GM19397 (cell line): ENCODE measurements around the gene MIEF2.

Source experiments
- ATAC-seq: cut with Tn5 transposase; IDR thresholded peaks from one replicate; pipeline ENCODE4 v1.9.1; 2021; ENCODE audit warnings: mild to moderate bottlenecking, moderate library complexity; ENCODE audit not compliant: unreplicated experiment

The MIEF2 gene

DNA sequence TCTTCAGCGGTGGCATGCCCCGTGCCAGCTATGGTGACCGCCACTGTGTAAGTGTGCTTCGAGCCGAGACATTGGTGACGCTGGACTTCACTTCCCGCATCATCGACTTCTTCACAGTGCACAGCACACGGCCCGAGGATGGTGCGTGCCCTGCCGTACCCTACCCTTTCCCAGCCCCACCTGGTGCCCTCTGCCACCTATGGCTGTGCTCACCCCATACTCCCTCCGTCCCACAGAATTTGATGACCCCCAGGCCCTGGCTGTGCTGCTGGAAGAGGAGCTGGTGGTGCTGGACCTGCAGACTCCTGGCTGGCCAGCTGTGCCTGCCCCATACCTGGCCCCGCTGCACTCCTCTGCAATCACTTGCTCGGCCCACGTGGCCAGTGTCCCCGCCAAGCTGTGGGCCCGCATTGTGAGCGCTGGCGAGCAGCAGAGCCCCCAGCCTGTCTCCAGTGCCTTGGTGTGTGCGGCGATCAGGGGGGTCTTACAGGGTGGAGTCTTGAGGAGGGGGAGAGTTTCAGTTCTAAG, 25.5 kb upstream of the MIEF2 start:
- no peak for ATAC-seq

DNA sequence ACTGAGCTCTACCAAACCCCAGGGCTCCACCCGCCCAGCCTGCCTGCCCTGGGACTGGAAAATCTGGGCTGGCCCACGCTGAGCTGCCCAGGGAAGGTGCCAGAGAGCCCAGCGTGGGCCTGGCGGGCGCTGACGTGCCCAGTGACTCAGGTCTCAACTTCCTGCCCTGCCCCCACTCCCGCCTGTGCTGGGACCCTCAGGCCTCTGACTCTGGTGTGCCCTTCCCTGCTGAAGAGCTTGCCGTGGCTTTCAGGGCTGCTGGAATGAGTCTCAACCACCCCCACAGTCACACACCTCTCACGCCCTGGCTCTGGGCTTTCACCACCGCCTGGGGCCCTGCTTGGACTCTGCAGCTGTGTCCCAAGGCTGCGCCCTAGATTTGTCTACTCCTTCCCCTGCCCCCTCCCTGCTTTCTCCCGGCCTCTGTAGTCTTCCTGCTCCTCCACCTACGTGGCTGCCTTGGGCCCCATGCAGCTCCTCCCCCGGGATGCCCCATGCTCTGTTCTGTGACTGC, 24.7 kb upstream of the MIEF2 start:
- ATAC-seq = no peak

- ATAC-seq = no peak
These were observed 24.0 kb upstream of the MIEF2 start for GRCh38 chr17:18236494-18236893.

DNA sequence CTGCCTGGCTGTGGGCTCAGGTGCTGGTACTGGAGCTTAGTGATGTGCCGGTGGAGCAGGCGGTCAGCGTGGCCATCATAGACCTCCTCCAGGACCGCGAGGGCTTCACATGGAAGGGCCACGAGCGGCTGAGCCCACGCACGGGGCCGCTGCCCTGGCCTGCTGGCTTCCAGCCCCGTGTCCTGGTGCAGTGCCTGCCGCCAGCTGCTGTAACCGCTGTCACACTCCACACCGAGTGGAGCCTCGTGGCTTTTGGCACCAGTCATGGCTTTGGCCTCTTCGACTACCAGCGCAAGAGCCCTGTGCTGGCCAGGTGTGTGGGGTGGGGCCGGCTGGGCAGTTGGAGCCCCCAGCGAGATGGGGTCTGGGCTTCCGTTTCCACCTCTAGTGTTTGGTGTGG, 23.0 kb upstream of the MIEF2 start:
- no peak for ATAC-seq

DNA sequence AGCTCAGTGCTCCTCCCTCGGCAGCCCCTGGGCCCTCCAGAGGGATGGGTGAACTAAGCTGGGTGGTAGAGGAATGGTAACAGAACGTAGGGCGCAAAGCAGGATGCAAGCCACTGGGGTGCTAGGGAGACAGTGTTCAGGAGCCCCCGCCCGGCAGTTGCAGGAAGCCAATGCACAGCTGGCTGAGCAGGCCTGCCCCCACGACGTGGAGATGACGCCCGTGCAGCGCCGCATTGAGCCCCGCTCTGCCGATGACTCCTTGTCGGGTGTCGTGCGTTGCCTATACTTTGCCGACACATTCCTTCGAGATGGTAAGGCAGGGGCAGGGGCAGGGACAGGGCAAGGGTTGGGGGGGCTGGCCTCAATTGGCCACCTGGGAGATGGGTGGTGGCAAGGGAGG, 22.2 kb upstream of the MIEF2 start:
- ATAC-seq = no peak

- ATAC-seq = no peak
These were observed 20.0 kb upstream of the MIEF2 start for GRCh38 chr17:18240449-18240848.

DNA sequence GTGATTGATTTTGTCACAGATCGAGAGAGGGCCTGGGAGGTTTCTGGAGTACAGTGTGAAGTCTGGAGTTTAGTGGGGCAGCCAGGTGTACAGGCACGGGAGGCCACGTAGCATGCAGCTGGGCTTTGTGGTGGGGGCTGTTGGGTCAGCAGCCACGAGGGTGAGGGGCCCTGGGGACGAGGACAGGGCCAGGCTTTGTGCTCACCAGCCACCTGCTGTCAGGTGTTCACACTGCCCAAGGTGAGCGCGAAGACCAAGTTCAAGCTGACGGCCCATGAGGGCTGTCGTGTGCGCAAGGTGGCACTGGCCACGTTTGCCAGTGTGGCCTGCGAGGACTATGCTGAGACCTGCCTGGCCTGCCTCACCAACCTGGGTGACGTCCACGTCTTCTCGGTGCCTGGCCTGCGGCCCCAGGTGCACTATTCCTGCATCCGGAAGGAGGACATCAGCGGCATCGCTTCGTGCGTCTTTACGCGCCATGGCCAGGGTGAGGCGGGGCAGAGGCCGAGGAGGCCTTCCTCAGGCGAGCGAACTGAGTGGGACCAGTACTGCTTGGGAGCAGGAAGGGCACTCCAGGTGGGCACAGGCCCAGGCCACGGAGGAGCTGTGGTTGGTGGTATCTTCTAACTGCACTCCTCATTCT, 19.1 kb upstream of the MIEF2 start:
- no peak for ATAC-seq

DNA sequence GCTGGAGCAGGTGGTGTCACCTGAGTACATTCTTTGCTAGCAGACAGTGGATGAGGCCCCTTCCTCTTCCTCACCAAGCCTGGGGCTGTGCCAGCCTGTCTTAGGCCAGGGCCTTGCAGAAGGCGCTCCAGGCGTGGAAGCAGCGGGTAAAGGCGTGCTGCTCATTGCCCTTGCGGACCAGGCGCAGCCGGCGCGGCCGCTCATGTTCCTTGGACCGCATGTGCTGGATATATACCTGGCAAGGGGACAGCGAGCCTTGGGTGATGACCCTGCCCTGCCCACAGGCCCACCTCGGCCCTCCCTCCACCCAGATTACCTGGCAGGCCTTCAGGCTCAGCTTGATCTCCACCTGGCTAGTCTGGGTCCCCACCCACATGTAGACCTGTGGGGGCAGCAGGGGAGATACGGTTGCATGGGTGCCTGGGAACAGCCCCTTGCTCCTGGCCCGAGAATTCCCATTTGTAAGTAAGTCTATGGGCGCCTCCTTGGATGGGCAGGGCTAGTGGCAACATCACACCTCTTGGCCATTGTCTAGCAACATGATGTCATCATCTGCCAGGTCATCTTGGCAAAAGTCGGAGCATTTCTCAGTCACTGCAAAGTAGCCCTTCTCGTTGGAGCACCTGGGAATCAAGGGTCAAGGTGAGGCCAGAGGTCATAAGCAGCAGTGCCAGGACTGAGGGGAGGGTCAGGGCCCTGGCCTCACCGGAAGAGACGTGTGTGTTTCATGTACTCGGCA, 15.3 kb upstream of the MIEF2 start:
- no peak for ATAC-seq

GRCh38 chr17:18246109-18246725, 14.2 kb upstream of the MIEF2 start:
- ATAC-seq = no peak

DNA sequence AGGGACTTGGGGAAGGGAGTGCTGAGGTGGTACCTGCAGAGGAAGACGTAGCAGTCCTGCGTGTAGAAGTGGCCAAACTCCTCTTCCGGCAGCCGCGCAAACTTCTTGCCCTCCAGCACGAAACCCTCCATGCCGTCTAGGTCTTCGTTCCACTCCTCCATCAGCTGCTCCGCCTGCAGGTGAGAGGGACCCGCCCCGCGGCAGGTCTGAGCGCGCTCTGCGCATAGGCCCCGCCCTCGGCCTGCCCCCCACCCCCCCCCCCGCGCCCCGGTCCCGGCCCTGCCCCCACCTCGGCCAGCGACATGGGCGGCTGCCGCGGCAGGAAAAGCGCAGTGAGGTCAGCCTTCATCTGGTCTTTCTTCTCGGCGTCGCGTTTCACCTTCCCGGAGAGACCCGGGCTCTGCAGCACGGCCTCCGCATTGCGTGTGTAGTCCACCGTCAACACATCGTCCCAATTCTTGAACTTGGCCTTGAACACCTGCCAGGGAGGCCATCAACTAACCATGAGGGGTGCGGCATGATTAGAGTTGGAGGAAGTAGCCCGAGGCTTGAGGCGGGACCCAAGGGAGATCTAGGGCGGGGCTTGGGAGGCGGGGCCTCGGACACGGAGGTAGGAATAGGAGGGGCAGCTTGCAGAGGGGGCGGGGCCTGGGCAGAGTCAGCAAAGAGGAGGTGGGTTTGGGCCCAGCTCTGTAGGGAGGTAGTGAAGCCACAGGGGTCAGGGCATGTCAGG, 13.4 kb upstream of the MIEF2 start:
- ATAC-seq = no peak

DNA sequence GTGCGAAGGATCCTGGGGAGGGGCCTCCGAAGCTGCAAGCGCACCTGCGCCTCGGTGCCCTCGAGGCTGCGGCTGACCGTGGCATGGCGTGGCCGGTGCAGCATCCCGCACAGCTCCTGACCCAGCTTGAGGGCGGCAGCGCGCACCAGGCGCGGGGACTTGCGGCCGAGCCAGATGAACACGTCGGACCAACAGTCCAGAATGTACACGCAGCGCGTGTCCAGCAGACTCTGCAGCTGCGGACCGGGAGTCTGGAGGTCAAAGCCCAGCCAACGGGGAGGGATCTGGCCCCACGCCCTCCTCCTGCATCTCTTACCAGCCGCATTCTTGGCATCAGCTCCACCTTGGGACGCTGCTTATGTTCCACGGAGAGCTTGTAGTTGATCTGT, 12.9 kb upstream of the MIEF2 start:
- ATAC-seq = no peak

- ATAC-seq = no peak
These were observed 12.1 kb upstream of the MIEF2 start for GRCh38 chr17:18248300-18248731.

DNA sequence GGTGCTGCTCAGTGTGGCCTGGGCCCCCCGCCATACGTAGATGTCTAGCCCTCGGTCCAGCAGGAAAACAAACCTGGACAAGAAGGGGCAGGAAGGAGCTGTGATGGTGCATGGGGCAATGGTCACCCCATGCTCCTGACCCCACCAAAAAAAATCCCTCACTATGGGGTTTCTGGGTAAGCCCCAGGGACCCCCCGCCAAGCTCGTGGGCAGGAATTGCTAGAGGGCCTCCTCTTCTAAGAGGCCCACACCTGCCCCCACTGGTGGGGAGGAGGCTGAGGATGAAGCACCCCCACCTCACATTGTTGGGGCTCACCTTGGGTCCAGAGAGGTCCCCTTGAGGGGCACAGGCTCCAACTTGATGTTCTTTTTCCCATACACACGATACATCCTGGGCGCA, 11.7 kb upstream of the MIEF2 start:
- no peak for ATAC-seq

DNA sequence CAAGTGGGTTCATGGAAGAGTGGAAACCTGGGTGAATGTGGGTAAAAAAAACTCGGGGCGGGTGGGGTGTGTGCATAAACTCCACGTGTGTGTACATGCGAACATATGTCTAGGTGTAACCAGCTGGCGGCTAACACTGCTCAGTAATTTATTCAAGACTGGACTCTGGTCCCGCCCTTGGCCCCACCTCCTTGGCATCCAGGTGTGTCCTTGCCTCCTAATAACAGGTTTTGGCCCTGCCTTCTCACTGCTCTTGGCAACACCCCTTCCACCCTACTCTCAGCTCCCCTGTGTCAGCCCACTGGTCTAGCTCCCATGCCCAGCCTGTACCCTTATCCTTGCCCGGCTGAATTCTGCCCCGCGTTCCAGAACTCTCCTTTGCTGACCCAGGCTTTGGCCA, 10.2 kb upstream of the MIEF2 start:
- no peak for ATAC-seq

DNA sequence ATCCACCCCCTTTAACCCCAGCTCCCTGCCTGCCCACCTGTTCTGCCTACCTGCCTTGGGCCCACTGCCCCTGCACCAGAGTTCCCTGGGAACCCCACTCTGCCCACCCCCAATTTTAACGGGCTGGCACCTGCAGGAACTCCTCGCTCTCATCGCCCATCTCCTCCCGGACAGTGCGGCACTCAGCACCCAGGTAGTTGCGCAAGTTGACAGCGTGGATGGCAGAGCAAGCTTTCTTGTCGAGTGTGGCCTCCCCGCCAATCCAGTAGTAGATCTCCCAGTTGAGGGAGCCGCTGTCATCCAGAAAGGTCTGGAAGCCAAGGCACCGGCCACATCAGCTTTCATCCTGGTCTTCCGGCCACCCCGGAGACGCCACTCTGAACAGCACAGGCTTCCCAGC, 9.8 kb upstream of the MIEF2 start:
- ATAC-seq = no peak

DNA sequence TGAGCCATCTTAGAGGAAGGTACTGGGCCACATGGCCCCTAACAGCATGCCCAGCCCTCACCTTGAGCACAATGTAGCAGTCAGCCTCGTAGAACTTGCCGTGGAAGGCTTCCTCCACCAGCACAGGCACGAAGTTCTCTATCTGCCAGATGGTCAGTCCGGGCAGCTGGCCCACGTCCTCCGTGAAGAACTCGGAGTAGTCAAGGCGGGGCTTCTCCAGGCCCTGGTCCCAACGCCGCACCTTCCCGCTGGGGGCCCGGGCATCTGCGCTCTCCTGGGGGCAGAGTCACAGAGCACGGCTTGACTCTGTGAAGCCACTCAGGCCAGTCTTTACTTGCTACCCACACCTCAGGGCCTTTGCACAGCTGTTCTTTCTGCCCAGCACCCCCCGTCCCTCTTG, 9.3 kb upstream of the MIEF2 start:
- no peak for ATAC-seq

GRCh38 chr17:18252160-18252559, 8.3 kb upstream of the MIEF2 start:
- no peak for ATAC-seq

GRCh38 chr17:18253187-18253884, 7.1 kb upstream of the MIEF2 start:
- no peak for ATAC-seq

DNA sequence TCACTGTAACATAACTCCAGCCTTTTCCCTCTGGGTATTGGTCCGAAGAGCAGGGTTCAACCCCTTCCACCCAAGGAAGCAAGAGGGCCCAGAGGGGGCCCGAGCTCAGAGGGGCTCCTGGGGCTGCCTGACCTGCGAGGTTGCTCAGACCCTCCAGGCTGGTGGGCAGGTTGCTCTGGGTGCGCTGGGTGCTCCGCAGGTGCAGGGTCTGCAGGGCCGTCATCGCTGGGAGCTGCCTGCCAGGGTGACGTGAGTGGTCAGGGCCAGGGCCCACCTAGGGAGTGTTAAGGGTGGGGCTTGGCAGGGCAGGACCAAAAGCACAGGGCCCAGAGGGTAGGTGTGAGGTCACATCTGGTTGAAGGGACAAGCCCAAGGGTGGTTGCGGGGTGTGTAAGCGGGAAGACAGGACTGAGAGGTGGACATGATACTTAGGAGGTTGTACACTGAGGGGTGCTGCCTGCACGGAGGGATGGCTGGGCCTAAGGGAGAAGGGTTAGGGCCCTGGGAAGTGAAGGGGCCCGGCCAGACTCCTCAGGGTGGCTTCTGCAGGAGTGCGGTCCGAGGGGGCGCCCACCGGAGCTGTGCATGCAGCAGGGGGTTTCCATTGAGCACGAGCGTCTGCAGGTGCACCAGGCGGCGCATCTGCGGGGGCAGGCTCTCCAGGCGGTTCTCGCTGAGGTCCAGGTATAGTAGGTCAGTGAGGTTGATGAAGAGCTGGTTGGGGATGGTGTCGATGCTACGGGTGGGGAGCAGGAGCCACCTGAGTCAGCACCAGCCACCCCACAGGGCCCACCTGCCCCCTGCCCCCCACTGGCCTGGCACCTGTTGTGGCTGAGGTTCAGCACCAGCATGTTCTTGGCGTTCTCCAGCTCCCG, 6.3 kb upstream of the MIEF2 start:
- ATAC-seq = no peak
